Activated CD4-positive, alpha-beta memory T cell treated with anti-CD3 and anti-CD28 coated beads, Interleukin-2, amount 10 ng/mL, durations not matched to agents 7 days and 5 days (primary cell): ENCODE data around the gene TGFB1I1. TPM values are rescaled to one million over a fixed set of nuclear protein-coding genes. Genes with fewer than 3 reads are reported as not detected.
"Not testable (repeated sequence)": the region's sequence is repeated elsewhere in the genome, so short reads cannot be mapped to it uniquely, and the experiment has no call there.

Experiments
- CTCF ChIA-PET: fragments of 350-600 bp; sonication (Branson Sonifier 250); formaldehyde crosslinking; loops from one replicate; lab custom pipeline; 2021; ENCODE audit warnings: antibody characterized with exemption, inconsistent platforms; lab: Charles Lee
- POLR2A ChIA-PET: fragments of 350-600 bp; sonication (Branson Sonifier 250); formaldehyde crosslinking; loops from one replicate; lab custom pipeline; 2021; ENCODE audit warnings: antibody characterized with exemption; lab: Charles Lee
- DNase-seq: peaks from one replicate; pipeline ENCODE4 v3.0.0-alpha.2; 2020
- H3K27ac Mint-ChIP-seq: one replicate; pipeline ENCODE4 v1.8.0; 2021; ENCODE audit warnings: mild to moderate bottlenecking, mixed read lengths
- H3K27me3 Mint-ChIP-seq: one replicate; pipeline ENCODE4 v1.8.0; 2021; ENCODE audit warnings: mixed read lengths
- H3K36me3 Mint-ChIP-seq: one replicate; pipeline ENCODE4 v1.8.0; 2021; ENCODE audit warnings: low read depth, mixed read lengths
- H3K4me1 Mint-ChIP-seq: one replicate; pipeline ENCODE4 v1.8.0; 2021; ENCODE audit warnings: mixed read lengths
- H3K4me3 Mint-ChIP-seq: one replicate; pipeline ENCODE4 v1.8.0; 2021; ENCODE audit warnings: mild to moderate bottlenecking, mixed read lengths
- H3K9me3 Mint-ChIP-seq: one replicate; pipeline ENCODE4 v1.8.0; 2021; ENCODE audit warnings: mixed read lengths
- total RNA-seq, 2 experiments: library from RNA; stranded (reverse); gene quantifications; one replicate each; pipeline ENCODE4 v1.2.3, GENCODE V29; 2021

Gene TGFB1I1
- total RNA-seq, 2 experiments from 2014 or later: 0.25 to 0.38 TPM

- no peak for DNase-seq
- Mint-ChIP-seq H3K4me1 (peaks cover 18% of the 10 kb centered on the region), H3K4me3 (no peak overlapping the region), H3K36me3 (no peaks in the 10 kb centered on the region), H3K27ac (no peak overlapping the region), H3K27me3 (no peaks in the 10 kb centered on the region), H3K9me3 (no peaks in the 10 kb centered on the region)
- POLR2A ChIA-PET: no interaction called here
- CTCF ChIA-PET: interaction anchor here (0.7 kb wide), 1 partner anchor 234 kb away, joined by 3 read pairs; the partner anchor contains the start of gene PYCARD
Observed at GRCh38 chr16:31436221-31437045, 35.5 kb upstream of the TGFB1I1 start.

DNA sequence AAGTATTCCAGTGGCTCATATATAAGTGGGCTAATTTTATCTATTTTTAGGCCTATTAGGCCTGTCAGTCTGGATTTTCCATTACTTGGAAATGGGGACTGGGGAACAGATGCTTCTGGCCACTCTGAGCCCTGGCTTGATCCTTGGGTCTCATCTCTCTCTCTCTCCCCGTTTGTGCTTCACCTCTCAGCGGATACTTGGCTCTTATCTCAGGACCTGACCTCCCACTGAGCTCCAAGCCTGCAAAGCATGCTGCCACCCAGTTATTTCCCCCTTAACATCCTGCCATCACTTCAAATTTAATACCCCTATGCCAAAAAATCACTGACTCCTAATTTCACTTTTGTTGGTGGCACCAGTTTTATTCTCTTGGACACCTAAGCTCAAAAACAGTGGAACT, 33.5 kb upstream of the TGFB1I1 start:
- no peak overlapping the region for H3K27ac Mint-ChIP-seq
- H3K27me3 Mint-ChIP-seq: no peaks in the 10 kb centered on the region
- no peaks in the 10 kb centered on the region for H3K9me3 Mint-ChIP-seq
- peaks cover 26% of the 10 kb centered on the region for H3K4me1 Mint-ChIP-seq
- no peak for DNase-seq
- H3K36me3 Mint-ChIP-seq: no peaks in the 10 kb centered on the region
- ChIA-PET CTCF (interaction anchor here (1.4 kb wide), 1 partner anchor 56 kb away, joined by 3 read pairs; no protein-coding TSS in a partner anchor), POLR2A (interaction anchor here (1.1 to 1.2 kb wide), 2 partner anchors 19 to 21 kb away, joined by 3 read pairs; partner anchors contain the start of gene ARMC5)
- no peak overlapping the region for H3K4me3 Mint-ChIP-seq

GRCh38 chr16:31439023-31439422, 32.9 kb upstream of the TGFB1I1 start:
- not testable (repeated sequence) for H3K4me3 Mint-ChIP-seq, H3K9me3 Mint-ChIP-seq, H3K27me3 Mint-ChIP-seq, DNase-seq, H3K27ac Mint-ChIP-seq, H3K36me3 Mint-ChIP-seq
- POLR2A ChIA-PET: interaction anchor here (1.1 to 1.2 kb wide), 2 partner anchors 19 to 20 kb away, joined by 3 read pairs; partner anchors contain the start of gene ARMC5
- H3K4me1 Mint-ChIP-seq: peaks cover 26% of the 10 kb centered on the region
- CTCF ChIA-PET: interaction anchor here (1.4 kb wide), 1 partner anchor 57 kb away, joined by 3 read pairs; no protein-coding TSS in a partner anchor

GRCh38 chr16:31439519-31439918, 32.4 kb upstream of the TGFB1I1 start:
- Mint-ChIP-seq H3K4me3 (no peak overlapping the region), H3K27me3 (no peaks in the 10 kb centered on the region), H3K27ac (no peak overlapping the region), H3K4me1 (peaks cover 26% of the 10 kb centered on the region), H3K36me3 (no peaks in the 10 kb centered on the region), H3K9me3 (no peaks in the 10 kb centered on the region)
- DNase-seq: no peak
- POLR2A ChIA-PET: interaction anchor here (2.0 kb wide), 1 partner anchor 238 kb away, joined by 7 read pairs; the partner anchor contains the start of gene PYCARD
- CTCF ChIA-PET: interaction anchor here (1.4 to 2.0 kb wide), 2 partner anchors 8 to 57 kb away, joined by 3 to 10 read pairs; no protein-coding TSS in a partner anchor

- Mint-ChIP-seq H3K36me3 (no peaks in the 10 kb centered on the region), H3K27ac (no peak overlapping the region), H3K27me3 (no peaks in the 10 kb centered on the region), H3K4me3 (no peak overlapping the region), H3K9me3 (no peaks in the 10 kb centered on the region), H3K4me1 (peaks cover 26% of the 10 kb centered on the region)
- POLR2A ChIA-PET: interaction anchor here (0.6 to 3.9 kb wide), 4 partner anchors 20 to 261 kb away, joined by 3 to 17 read pairs (median 5); partner anchors contain the start of genes FUS and PYCARD
- no peak for DNase-seq
- CTCF ChIA-PET: interaction anchor here (1.8 to 2.0 kb wide), 2 partner anchors 9 to 298 kb away, joined by 9 to 10 read pairs; no protein-coding TSS in a partner anchor
Observed at GRCh38 chr16:31440516-31441184, 31.3 kb upstream of the TGFB1I1 start.

DNA sequence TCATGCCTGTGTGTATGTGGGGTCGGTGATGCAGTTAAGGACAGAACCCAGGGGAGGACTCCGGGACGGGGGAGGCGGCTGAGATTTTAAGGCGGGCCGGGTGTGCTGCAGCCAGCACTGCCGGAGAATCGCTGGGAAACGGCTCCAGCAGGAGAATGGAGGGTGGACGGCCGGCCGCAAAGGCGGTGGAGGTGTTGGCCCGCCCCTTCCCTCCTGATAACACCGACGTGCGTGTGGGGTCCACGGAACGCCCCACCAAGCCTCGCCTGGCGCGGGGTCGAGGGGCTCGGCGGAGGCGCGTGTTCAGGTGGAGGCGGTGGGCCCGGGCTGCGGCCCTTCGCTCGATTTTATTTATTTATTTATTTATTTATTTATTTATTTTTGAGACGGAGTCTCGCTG, 30.0 kb upstream of the TGFB1I1 start:
- POLR2A ChIA-PET: interaction anchor here (1.3 to 3.9 kb wide), 5 partner anchors 11 to 262 kb away, joined by 6 to 17 read pairs (median 8); partner anchors contain the start of genes ARMC5, FUS and PYCARD
- DNase-seq: no peak
- H3K27me3 Mint-ChIP-seq: no peaks in the 10 kb centered on the region
- peak overlapping the region; percentile 73 for H3K4me3 Mint-ChIP-seq
- H3K9me3 Mint-ChIP-seq: no peaks in the 10 kb centered on the region
- H3K27ac Mint-ChIP-seq: no peak overlapping the region
- H3K36me3 Mint-ChIP-seq: no peaks in the 10 kb centered on the region
- peaks cover 29% of the 10 kb centered on the region for H3K4me1 Mint-ChIP-seq
- CTCF ChIA-PET: interaction anchor here (0.8 to 1.9 kb wide), 17 partner anchors 13 to 597 kb away, joined by 3 to 17 read pairs (median 4); partner anchors contain the start of genes ARMC5, HSD3B7, PYCARD and ZNF646

DNA sequence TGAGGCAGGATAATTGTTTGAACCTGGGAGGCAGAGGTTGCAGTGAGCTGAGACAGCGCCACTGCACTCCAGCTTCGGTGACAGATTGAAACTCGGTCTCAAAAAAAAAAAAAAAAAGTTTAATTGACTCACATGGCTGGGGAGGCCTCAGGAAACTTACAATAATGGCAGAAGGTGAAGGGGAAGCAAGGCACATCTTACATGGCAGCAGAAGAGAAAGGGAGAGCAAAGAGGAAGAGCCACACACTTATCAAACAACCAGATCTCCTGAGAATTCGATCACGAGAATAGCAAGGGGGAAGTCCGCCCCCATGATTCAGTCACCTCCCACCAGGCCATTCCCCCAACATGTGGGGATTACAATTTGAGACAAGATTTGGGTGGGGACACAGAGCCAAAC, 26.0 kb upstream of the TGFB1I1 start:
- H3K27ac Mint-ChIP-seq, H3K27me3 Mint-ChIP-seq, H3K4me3 Mint-ChIP-seq, DNase-seq, H3K9me3 Mint-ChIP-seq, H3K36me3 Mint-ChIP-seq: not testable (repeated sequence)
- ChIA-PET CTCF (interaction anchor here (0.7 to 2.3 kb wide), 2 partner anchors 10 to 349 kb away, joined by 6 to 14 read pairs; no protein-coding TSS in a partner anchor), POLR2A (interaction anchor here (1.5 kb wide), 1 partner anchor 10 kb away, joined by 3 read pairs; no protein-coding TSS in a partner anchor)
- H3K4me1 Mint-ChIP-seq: peaks cover 13% of the 10 kb centered on the region

GRCh38 chr16:31451201-31451600, 20.8 kb upstream of the TGFB1I1 start:
- ChIA-PET CTCF (interaction anchor here (0.8 to 1.9 kb wide), 4 partner anchors 9 to 418 kb away, joined by 3 to 6 read pairs (median 4); partner anchors contain the start of gene FUS), POLR2A (interaction anchor here (0.6 to 1.1 kb wide), 4 partner anchors 8 to 426 kb away, joined by 3 read pairs; partner anchors contain the start of gene ZNF843)

GRCh38 chr16:31451681-31452351, 20.1 kb upstream of the TGFB1I1 start:
- peaks cover 10% of the 10 kb centered on the region for H3K36me3 Mint-ChIP-seq
- H3K9me3 Mint-ChIP-seq: no peaks in the 10 kb centered on the region
- H3K27ac Mint-ChIP-seq: no peak overlapping the region
- ChIA-PET POLR2A (interaction anchor here (0.6 to 1.1 kb wide), 3 partner anchors 8 to 334 kb away, joined by 3 read pairs; partner anchors contain the start of gene ZNF843), CTCF (interaction anchor here (0.8 to 1.9 kb wide), 4 partner anchors 9 to 417 kb away, joined by 3 to 6 read pairs (median 4); partner anchors contain the start of gene FUS)
- no peaks in the 10 kb centered on the region for H3K27me3 Mint-ChIP-seq
- H3K4me1 Mint-ChIP-seq: peaks cover 34% of the 10 kb centered on the region
- DNase-seq: no peak
- H3K4me3 Mint-ChIP-seq: no peak overlapping the region

More at GRCh38 chr16:31451201-31451600, 20.8 kb upstream of the TGFB1I1 start:
- no peaks in the 10 kb centered on the region for H3K27me3 Mint-ChIP-seq
- peaks cover 30% of the 10 kb centered on the region for H3K4me1 Mint-ChIP-seq
- no peak overlapping the region for H3K4me3 Mint-ChIP-seq
- H3K36me3 Mint-ChIP-seq: peaks cover 6% of the 10 kb centered on the region
- no peaks in the 10 kb centered on the region for H3K9me3 Mint-ChIP-seq
- DNase-seq: no peak
- no peak overlapping the region for H3K27ac Mint-ChIP-seq

DNA sequence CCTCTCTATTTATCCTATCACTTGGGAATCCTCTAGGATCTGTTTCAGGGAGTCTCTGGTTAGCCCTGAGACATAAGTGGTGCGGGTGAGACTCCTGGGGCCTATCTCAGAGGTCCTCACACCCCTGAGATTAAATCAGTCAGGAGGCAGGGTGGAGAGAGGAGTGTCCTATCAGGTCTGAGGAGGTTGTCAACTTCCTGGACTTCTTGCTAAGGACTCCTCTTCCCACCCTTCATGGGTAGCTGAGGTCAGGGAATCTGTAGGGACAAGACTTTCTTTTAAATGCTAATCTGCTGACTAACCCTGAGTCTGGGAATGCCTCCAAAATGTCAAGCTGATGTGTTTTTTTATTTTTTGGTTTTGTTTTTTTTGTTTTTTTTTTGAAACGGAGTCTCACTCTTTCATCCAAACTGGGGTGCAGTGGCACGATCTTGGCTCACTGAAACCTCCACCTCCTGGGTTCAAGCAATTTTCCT, 19.3 kb upstream of the TGFB1I1 start:
- ChIA-PET POLR2A (no interaction called here), CTCF (interaction anchor here (1.9 kb wide), 1 partner anchor 70 kb away, joined by 6 read pairs; no protein-coding TSS in a partner anchor)
- Mint-ChIP-seq H3K9me3 (no peaks in the 10 kb centered on the region), H3K27ac (peak overlapping the region; percentile 47), H3K4me3 (no peak overlapping the region), H3K4me1 (peaks cover 43% of the 10 kb centered on the region), H3K27me3 (no peaks in the 10 kb centered on the region), H3K36me3 (peaks cover 10% of the 10 kb centered on the region)
- no peak for DNase-seq

DNA sequence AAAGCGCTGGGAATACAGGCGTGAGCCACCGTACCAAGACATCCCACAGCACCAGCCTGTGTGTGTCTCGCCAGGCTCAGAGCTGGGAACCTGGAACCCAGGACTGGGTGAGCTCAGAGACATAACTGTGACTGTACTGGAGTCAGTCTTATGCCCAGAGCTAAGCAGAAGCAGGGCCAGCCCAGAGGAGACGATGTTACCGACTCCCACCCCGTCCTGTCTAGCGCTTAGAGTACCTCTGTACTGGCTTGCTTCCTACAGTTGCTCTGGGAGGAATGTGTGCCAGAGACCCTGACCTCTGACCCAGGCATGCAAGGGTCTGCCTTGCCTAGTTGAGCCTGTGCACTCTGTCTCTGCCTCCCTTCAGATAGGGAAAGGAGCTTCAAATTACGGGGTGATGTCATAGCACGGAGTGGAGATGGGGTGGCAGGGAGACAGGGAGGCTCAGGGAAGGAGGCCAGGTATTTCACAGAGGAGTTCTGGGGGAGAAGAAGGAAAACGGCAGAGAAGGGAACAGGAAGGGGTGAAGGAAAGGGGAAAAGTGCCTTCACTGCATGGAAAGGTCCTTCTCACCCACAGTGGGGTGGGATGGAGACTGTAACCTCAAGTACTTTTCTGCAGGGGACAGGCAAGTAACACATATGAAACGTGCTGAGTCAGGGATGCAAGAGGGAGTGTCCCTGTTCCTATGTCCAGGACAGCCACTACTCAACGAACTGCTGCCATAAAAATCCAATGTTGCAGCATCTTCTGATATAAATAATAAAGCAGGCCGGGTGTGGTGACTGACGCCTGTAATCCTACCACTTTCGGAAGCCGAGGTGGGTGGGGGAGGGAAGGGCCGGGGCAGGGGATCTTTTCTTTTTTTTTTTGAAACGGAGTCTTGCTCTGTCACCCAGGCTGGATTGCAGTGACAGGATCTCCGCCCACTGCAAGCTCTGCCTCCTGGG, 18.4 kb upstream of the TGFB1I1 start:
- CTCF ChIA-PET: no interaction called here
- DNase-seq: no peak
- H3K4me3 Mint-ChIP-seq: no peak overlapping the region
- POLR2A ChIA-PET: interaction anchor here (0.8 kb wide), 1 partner anchor 252 kb away, joined by 3 read pairs; no protein-coding TSS in a partner anchor
- H3K36me3 Mint-ChIP-seq: peaks cover 15% of the 10 kb centered on the region
- no peaks in the 10 kb centered on the region for H3K27me3 Mint-ChIP-seq
- H3K27ac Mint-ChIP-seq: no peak overlapping the region
- H3K4me1 Mint-ChIP-seq: peaks cover 49% of the 10 kb centered on the region
- H3K9me3 Mint-ChIP-seq: no peaks in the 10 kb centered on the region
